H1 (cell line): ENCODE data around the gene RNASE11. TPM values are rescaled to one million over a fixed set of nuclear protein-coding genes. Genes with fewer than 3 reads are reported as not detected.
A peak's percentile ranks its signal among the peaks of the same experiment; 100 is the strongest.

Experiments used
- EGR1 ChIP-seq: IDR thresholded peaks from 2 replicates; pipeline ENCODE4 v1.6.1; 2011; ENCODE audit warnings: low read depth, low read length, borderline replicate concordance
- MAFK ChIP-seq: IDR thresholded peaks from 2 replicates; pipeline ENCODE4 v1.6.1; 2012; ENCODE audit warnings: low read depth, mild to moderate bottlenecking, improper control_type of control experiment, low read length
- RFX5 ChIP-seq: IDR thresholded peaks from 2 replicates; pipeline ENCODE4 v1.6.1; 2011; ENCODE audit warnings: low read depth, low read length, improper control_type of control experiment, borderline replicate concordance
- TEAD4 ChIP-seq: IDR thresholded peaks from 2 replicates; pipeline ENCODE4 v1.6.1; 2012; ENCODE audit warnings: low read depth, low read length, inconsistent platforms, mixed read lengths
- polyA plus RNA-seq, 7 experiments: library from polyadenylated mRNA; depleted of rRNA in 3 of 7; stranded (reverse) in 5 of 7; unstranded in 2 of 7; fragments of >200 nt in 5 of 7; fragments of 200-250 nt in 2 of 7; gene quantifications; 1 replicate in 5 of 7; 2 replicates in 1 of 7; 4 replicates in 1 of 7; pipeline versions ENCODE4 v1.2.1 to v1.2.3, GENCODE V29; 2011 to 2013; ENCODE audit warnings: missing spikeins in 2 of 7, mixed read lengths in 2 of 7
- total RNA-seq: library from RNA; stranded (reverse); fragmentation: NEBNext Ultra II Directional; extraction: Animal tissue kit (Norgen Biotek cat#: 25700); gene quantifications from 2 replicates; pipeline ENCODE4 v1.2.1, GENCODE V29; 2021

Gene RNASE11
- total and polyA plus RNA-seq, 2 of the 8 experiments (the other 6 are each of a cell fraction or from before 2014, with no cell fraction given) = not detected

- TF ChIP-seq TEAD4 = 0 out of 2 replicates have a peak, but pooled peaks have one; percentile 11
- peak; percentile 71; the same call in 1 of the 2 replicates for TF ChIP-seq EGR1
- no peak for TF ChIP-seq RFX5
- peak; percentile 8; the same call in 1 of the 2 replicates for TF ChIP-seq MAFK
Measured at GRCh38 chr14:20606190-20606901, 18.5 kb upstream of the RNASE11 start (continued).
